H54 (cell line): Measurements from ENCODE around the gene TEPSIN.

Source experiments
- DNase-seq: peaks from one replicate; pipeline ENCODE4 v3.0.0; 2011; ENCODE audit warnings: low spot score, mixed read lengths; ENCODE audit not compliant: insufficient read length
- FAIRE-seq: peaks from 3 replicates; lab custom pipeline; 2011; peaks lifted over from hg19 to GRCh38; lab: Jason Lieb, UNC
- POLR2A ChIP-seq: IDR thresholded peaks from 2 replicates; pipeline ENCODE4 v1.6.1; 2011; ENCODE audit warnings: low read depth, mild to moderate bottlenecking, low read length

TEPSIN gene, protein sequence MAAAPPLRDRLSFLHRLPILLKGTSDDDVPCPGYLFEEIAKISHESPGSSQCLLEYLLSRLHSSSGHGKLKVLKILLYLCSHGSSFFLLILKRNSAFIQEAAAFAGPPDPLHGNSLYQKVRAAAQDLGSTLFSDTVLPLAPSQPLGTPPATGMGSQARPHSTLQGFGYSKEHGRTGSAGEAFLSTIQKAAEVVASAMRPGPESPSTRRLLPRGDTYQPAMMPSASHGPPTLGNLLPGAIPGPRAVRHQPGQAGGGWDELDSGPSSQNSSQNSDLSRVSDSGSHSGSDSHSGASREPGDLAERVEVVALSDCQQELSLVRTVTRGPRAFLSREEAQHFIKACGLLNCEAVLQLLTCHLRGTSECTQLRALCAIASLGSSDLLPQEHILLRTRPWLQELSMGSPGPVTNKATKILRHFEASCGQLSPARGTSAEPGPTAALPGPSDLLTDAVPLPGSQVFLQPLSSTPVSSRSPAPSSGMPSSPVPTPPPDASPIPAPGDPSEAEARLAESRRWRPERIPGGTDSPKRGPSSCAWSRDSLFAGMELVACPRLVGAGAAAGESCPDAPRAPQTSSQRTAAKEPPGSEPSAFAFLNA

DNA sequence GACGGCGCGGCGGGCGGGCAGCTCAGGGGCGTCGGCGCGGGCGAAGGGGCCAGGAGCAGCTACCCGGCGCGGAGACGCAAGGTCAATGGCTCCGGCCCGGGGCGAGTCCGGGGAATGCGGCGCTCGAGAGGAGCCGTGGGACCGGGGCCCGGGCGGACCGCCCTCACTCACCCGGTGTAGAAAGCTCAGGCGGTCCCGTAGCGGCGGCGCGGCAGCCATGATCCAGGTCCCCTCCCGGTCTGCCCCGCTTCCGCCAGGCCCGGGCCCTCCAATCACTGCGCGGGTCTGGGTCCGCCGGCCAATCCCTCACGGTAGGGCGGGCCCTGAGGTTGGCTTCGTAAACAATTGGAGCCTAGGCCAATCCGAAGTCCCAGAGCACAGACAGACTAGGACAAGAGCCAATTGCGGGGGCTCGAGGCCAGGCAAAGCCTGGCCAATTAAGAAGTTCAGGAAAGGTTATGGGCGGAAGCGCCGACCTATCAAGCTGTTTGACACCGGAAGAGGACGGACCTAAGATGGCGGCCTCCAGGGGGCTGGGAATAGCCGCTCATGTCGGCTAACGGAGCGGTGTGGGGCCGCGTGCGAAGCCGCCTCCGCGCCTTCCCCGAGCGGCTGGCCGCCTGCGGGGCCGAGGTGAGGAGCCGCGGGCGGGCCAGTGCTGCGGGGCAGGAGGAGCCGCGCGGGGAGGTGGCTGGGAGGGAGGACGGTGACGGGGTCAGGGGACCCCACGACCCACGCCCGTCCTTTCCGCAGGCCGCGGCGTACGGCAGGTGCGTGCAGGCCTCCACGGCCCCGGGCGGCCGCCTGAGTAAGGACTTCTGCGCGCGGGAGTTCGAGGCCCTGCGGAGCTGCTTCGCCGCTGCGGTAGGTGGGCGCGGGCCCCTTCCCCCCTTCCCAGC is at the start of gene TEPSIN, which contains the start of gene NDUFAF8:
Gene TEPSIN, minus strand, starts transcription at position 241 of the 899 bp plus-strand sequence. Its CDS starts 22 bp downstream, at position 219.
Gene NDUFAF8, plus strand, starts transcription at position 504 of the 899 bp plus-strand sequence. Its CDS starts 46 bp downstream, at position 550.
- peak; percentile 61 for TF ChIP-seq POLR2A
- peak; percentile 100 for DNase-seq

DNA sequence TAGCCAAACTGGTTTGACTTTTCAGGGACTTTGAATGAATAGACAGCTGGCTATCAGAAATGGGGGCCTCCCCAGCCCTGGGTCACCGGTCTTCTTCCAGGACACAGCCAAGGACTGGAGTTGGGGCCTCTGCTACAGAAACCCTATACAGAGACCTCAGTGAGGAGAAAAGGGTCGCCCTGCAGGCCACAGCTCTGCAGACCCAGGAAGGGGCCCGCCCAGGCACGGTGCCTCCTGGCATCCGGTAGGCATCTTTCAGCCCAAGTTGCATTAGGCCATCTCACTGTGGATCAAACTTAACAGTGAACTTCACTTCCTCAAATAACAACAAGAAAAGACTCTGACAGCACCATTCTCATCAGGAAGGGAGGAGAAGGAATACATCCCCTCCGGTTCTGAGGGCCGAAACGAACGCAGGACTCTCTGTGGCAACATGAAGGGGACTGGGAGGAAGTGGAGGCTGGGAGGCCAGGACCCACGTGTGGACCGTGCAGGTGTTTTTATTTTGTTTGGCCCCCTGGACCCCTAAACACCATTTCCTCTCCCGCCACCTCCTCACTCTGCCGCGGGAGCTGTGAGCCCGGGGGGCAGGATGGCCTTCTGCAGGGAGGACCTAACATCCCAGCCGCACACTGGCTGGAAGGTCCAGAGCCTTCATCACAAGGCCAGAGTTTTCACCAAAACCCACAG is 49.0 kb upstream of the TEPSIN start:
- DNase-seq: no peak
- no peak for TF ChIP-seq POLR2A
- FAIRE-seq: no peak

More for the DNA sequence above, at the start of gene TEPSIN, which contains the start of gene NDUFAF8:
- no peak for FAIRE-seq

DNA sequence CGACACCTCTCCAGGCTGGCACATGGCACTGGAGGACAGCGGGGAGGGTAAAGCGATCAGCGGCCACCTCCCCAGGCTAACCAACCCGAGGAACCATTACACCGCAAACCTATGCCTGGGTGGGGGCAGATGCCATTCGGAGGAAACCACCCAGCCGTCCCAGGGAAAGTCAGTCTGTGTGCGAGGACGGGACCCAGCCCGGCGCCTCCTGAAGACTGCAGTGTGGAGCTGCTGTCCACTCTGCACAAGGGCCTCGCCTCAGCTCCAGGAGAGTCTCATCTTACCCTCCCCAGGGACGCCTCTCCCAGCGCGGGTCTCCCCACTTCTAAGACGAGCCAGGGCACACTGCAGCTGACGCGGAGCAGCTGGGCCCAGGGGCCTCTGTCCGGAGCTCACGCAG is 48.3 kb upstream of the TEPSIN start:
- DNase-seq: no peak
- FAIRE-seq: no peak
- no peak for TF ChIP-seq POLR2A

DNA sequence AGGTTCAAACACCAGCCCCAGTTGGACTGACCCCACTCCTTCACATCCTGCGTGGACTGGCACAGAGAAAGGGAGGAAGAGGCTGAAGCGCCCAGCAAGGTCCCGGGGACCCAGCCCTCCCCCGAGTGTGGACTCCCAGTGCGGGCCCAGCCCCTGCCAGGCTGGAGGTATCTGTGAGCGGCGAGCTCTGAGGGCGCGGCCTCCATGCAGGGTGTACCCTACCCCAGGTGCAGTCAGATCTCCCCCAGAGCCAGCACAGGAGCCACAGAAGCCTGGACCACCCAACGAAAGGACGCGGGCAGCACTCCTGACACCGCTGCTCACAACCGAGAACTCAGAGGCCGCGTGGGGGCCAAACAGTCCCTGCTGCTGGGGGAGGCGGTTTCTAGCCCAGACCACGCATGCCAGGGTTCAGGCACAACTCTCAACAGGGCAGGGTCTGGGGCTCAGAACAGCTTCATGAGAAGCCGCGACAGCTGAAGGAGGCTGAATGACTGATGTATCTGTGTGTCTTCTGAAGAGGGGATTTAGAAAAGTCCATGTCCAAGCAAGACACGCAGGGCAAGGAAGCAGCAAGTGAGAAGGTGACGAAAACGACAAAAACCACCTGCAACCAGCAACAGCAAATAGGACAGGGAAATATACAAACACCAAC is 47.8 kb upstream of the TEPSIN start:
- FAIRE-seq: no peak
- TF ChIP-seq POLR2A: no peak
- no peak for DNase-seq

DNA sequence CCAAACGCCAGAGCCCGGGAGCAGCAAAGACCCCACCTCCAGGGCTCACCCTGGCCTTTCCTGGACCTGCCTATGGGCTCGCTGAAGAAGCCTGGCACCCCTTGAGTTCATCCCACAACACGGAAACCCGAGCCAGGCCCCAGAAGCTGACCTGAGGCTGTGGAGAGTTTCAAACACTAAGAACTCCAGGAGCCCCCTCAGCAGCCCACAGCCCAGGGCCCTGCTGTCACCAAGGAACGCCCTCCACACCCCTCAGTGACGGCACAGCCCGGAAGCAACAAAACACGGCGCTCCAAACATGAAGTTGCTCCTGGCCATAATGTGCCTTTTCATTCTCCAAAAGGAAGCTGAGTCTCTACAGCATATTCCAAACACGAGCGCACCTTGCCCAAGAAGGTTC is 47.0 kb upstream of the TEPSIN start:
- no peak for DNase-seq
- no peak for TF ChIP-seq POLR2A
- FAIRE-seq: no peak

DNA sequence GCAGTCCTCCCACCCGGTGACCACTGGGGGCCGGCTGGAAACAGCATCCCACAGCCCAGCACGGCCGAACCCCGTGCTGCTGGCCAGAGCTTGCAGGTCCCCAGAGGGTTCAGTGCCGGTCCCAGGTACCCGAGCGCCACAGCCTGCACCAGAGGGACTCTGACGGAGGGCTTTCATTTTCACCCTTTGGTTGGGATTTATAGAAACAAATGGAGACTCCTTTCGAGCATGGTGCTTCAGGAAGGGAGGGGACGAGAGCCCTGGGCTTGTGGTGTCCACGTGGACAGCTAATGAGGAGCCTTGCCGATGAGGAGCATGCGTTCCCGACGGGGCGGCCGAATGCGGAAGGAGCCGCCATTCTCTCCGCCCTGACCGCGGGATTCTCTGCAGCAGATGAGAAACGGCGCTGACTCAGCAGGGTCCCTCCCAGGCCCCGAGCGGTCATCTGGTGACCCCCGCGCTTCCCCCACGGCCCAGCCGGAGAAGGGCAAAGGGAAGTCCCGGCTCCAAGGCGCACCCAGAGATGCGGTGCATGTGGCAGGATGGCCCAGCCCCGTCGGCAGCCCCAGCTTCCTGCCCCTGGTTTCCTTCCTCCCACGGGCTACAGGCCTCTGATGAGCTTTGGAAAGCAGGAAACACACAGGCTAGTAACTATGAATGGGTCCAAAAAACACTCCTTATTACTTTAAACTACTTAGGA is 46.5 kb upstream of the TEPSIN start:
- no peak for DNase-seq
- FAIRE-seq: no peak
- TF ChIP-seq POLR2A: no peak

DNA sequence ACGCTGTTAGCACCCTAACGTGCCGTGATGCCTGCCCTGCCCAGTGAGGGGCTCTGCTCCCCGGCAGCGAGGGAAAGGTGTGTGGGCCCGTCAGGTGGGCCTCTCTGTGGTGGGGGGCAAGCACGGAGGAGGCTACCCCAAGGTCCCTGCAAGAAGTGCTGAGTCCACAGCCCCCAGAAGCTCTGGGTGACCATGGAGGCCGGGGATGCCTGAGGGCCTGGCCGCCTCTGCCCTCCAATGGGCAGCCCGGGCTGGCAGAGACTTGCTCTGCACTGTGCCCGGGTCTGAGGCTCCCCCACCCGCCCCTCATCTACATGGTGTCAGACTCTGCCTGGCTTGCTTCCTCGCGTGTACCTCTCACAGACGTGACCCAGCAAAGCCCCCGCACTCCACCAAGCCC is 44.0 kb upstream of the TEPSIN start:
- no peak for FAIRE-seq
- DNase-seq: no peak

DNA sequence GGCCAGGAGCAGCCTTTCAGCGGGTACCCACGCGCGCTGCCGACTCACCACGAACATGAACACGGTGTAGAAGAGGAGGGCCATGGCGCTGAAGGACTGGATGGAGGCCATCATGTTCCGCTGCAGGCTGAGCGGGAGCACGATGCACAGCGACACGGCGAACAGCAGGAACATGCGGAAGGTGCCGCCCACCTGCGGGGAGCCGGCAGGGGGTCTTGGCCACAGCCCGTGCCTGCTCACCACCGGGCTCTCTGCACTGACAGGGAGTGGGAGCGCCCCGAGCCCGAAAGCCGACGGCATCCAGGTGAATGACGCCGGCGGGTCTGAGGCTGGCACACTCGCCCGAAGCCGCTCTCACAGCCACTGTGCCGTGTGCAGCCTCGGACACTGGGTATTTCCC is 43.3 kb upstream of the TEPSIN start:
- FAIRE-seq (no peak), DNase-seq (no peak)
- TF ChIP-seq POLR2A: no peak

More for the DNA sequence above, 44.0 kb upstream of the TEPSIN start:
- TF ChIP-seq POLR2A: no peak

DNA sequence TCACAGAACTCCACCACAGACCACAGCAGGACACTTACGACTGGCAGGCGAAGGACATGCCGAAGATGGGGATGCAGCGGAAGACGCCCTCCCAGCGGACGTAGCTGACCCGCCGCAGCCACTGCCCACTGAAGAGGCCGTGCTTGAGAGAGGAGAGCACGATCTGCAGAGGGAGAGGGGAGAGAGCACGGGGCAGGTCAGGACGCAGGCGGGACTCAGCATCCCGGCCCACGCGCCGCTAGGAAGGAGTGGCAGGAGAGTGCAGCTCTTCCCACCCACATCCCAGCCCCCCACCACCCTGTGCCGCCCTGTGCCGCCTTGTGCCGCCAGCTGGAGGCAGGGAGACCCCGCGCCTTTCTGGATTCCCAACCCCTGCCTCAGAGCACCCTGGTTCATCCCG is 41.7 kb upstream of the TEPSIN start:
- no peak for TF ChIP-seq POLR2A
- FAIRE-seq (no peak), DNase-seq (no peak)

DNA sequence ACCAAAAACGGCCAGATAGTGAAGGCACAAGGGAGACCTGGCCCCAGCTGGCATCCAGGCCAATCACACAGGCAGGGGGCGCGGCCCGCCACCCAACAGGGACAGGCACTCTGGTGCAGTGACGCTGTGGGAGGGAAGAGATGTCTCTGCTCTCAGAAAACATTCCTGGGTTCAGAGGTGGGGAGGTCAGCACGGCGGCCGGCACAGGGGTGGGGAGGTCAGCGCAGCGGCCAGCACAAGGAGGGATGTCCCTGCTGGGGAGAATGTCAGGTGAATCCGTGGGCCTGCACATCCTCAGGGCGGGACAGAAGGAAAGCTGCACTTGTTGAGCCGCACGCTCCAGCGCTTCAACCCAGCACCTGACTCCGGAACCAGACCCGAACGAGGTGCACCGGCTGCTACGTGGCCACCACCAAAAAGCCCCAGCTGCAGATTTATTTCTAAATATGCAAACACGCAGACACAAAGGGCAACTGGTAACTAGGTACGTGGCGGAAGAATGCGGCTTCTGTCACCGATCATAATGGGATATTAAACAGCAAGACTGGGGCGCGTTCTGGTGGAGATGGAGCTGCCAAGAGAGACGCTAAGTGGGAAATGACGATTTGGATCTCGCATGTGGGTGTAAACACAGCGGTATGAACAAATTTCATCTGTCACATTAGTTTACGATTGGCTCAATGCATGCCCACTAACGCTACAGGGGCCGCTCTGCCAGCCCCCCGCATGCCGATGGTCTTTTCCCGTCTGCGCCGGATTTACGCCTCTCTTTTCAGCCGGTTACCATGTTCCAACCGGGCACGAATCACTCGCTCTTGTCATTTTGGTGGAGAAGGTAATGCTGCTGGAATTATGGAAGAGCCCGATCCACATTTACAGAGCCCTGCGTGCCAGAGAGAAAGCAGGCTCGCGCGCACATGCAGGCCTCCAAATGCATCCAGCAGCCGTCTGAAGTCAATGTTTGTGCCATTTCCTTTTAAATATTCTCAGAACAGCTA is 40.7 kb upstream of the TEPSIN start:
- DNase-seq (no peak), FAIRE-seq (no peak)
- TF ChIP-seq POLR2A: no peak

DNA sequence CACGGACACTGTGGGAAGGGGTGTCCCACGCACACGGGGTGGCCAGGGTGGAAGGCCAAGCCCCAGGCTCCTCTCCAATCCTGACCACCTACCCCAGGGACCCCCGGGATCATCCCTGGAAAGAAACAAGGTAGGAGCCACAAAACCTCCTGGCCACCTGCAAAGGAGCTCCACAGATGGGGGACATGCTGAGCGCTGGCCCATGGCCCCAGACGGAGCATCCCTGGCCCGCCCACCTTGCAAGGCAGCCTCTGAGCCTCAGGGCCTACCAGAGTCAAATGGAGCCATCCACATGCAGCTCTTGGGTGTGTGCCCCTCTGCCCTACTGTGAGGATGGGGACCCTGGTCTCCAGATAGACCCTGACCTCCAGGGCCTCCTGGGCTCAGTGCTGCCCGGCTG is 40.0 kb upstream of the TEPSIN start:
- DNase-seq (no peak), FAIRE-seq (no peak)
- no peak for TF ChIP-seq POLR2A
